GM18502 (cell line): ENCODE data around the gene TRAF3.
"Not testable (repeated sequence)": the region's sequence is repeated elsewhere in the genome, so short reads cannot be mapped to it uniquely, and the experiment has no call there.

Source experiments
- ATAC-seq: cut with Tn5 transposase; IDR thresholded peaks from one replicate; pipeline ENCODE4 v1.9.1; 2021; ENCODE audit warnings: mild to moderate bottlenecking; ENCODE audit not compliant: unreplicated experiment, poor library complexity

Gene TRAF3

GRCh38 chr14:102915292-102916110 is 138.3 kb downstream of the TRAF3 start:
- no peak for ATAC-seq

DNA sequence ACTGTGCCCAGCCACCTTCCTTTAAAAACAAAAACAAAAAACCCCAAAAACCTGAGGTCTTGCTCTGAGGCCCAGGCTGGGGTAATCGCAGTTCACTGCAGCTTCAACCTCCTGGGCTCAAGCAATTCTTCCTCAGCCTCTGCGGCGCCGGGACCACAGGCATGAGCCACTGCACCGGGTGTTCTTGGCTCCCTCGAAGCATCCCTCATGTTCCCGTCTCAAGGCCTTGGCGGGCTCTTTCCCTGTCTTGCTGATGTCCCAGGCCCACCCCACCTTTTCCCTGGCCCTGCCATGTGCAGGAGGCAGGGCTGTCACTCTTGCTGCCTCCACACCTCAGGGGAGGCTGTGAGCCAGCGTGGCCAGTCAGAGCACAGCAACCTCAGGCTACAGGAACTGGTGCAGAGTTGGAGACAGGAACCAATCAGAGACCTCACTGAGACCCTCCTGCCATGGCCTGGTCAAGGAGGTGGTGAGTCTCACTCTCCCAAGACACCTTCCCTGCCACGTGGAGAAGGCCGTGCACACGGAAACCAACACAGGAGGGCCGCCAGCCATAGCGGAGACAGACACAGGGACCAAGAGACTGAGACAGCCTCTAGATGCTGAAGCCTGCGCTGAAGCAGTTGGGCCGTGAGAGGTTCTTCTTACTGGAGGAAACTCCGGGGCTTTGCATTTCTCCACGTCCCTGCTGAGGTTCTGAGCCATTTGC is 139.3 kb downstream of the TRAF3 start:
- no peak for ATAC-seq

- no peak for ATAC-seq
These were observed 139.8 kb downstream of the TRAF3 start for GRCh38 chr14:102917056-102917385.

GRCh38 chr14:102917469-102918211 is 140.4 kb downstream of the TRAF3 start:
- ATAC-seq: no peak

- ATAC-seq: no peak
These were observed 141.2 kb downstream of the TRAF3 start for GRCh38 chr14:102918438-102918837.

GRCh38 chr14:102920273-102920997 is 143.2 kb downstream of the TRAF3 start:
- no peak for ATAC-seq

DNA sequence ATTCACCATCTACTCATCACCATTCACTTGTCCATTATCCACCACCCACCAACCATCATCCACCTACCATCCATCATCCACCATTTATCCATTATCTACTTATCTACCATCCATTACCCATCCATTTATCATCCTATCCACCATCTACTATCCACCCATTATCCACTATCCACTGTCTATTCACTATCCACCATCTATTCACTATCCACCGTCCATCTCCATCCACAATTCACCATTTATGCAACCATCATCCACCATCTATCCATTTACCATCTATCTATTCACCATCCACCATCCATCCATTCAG is 143.7 kb downstream of the TRAF3 start:
- no peak for ATAC-seq

DNA sequence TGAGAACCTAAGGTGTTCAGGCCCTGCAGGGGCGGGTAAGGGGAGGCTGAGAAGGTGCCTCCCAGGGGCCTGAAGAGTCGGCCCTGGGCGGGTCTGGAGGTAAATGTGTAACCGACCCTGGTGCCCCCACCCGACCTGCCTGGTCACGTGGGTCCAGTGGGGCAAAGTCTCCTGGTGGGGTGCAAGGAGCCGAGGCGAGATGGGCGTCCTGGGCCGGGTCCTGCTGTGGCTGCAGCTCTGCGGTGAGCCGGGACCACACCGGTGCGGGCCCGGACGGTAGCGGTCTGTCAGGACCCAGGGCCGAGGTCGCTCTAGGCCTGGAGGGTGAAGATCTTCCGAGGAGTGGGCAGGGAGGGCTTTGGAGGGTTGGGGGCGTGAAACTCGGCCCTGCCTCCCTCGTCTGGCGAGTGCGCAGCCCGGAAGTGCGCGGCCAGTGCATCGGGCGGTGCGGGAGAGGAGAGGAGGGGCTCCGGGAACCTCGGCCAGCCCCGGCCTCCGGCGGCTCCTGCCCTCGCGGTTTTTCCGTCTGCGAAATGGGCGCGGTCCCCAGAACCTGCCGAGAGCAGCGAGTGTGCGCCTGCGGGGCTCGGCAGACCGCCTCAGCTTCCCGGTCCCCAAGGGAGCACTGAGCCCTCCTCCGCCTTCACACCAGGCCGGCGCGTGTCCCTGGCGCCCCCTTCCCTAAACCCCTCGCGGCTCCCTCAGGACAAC is 145.4 kb downstream of the TRAF3 start, which contains the start of gene AMN:
TSS of gene AMN (plus strand) at position 174 of the 711 bp plus-strand sequence. CDS start at position 200, 26 bp downstream.
- no peak for ATAC-seq

DNA sequence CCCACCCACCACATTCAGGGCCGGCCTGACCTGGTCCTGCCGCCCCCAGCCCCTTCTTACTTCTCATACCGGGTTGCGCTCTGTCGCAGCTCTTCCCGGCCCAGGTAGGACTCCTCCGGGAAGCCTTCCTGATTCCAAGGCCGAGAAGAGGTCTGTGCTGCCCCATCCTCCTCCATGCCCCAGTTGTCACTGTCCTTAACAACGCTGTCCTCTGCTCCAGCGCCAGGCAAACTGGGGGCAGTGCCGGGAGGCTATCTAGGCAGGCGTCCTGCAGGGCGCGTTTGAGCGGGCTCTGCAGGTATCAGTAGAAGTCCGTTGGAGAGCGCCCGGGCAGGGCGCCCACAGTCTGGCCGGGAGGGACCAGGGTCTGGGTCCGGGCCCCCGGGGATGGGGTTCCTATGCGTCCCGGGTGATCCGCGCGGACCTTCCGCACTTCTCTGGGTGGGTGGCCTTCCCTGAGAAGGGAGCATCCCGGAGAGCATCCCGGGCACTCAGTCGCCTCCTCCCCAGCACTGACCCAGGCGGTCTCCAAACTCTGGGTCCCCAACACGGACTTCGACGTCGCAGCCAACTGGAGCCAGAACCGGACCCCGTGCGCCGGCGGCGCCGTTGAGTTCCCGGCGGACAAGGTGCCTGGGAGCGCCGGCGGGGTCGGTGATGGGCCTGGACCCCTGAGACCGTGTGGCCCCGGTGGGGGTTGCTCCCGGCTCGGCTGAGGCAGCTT is 146.1 kb downstream of the TRAF3 start:
- no peak for ATAC-seq

GRCh38 chr14:102923925-102924486 is 146.8 kb downstream of the TRAF3 start:
- ATAC-seq: no peak

DNA sequence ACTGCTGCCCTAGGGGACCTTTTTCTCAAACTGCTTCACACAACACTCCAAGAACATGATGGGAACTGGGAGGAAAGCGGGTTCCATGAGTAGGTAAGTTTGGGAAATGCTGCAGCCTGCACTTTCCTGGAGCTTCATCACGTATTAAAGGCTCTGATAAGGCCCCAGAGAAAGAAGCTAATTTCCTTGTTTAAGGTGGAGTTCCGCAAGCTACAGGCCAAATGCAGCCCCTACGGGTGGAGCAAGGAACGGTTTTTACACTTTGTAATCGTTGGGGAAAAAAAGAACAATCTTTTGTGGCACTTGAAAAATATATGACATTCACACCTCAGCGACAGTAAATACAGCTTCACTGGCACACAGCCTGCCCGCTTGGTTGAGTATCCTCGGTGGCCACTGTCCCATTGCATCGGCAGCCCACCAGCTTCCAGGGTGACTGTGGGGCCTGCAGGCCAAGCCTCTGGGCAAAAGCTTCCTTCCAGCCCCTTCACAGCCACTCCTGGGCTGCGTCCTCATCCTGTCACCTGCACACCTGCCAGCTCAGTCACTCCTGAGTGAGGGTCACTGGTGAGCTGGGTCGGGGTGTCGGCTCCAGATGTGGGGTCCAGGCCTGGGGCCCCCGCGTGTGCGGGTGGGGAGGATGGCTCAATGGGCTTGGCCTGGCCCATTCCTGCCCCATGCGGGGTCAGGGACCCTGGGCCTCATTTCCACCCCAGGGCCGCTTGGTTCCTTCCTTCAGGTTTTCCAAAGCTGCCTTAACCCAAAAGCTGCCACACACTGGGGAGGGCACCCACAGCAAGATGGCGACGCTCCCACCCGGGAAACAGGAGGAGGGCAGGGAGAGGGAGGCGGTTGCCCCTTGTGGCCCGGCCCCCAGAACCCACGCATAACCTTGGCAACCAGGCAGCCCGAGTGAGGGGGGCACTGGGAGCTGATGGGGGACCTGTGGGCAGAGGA is 147.7 kb downstream of the TRAF3 start:
- ATAC-seq: no peak

DNA sequence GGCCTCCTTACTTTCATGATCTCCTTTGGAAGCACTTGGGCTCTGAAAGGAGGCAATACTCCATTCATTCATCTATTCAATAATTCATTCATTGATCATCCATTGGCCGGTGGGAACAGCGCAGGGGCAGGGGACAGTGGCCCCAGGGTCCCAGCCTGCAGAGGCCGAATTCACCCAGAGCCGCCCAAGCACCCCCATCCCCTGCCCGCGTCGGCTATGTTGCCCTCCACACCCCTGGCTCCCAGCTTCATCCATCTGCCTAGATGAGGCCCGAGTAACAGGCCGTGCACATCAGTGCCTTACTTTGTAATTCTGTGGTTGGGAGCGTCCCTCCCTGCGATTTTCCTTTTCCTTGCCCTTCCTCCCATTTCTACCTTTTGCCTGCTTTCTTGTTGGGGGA is 148.4 kb downstream of the TRAF3 start:
- no peak for ATAC-seq

- ATAC-seq: no peak
These were observed 148.9 kb downstream of the TRAF3 start for GRCh38 chr14:102926104-102926503.

DNA sequence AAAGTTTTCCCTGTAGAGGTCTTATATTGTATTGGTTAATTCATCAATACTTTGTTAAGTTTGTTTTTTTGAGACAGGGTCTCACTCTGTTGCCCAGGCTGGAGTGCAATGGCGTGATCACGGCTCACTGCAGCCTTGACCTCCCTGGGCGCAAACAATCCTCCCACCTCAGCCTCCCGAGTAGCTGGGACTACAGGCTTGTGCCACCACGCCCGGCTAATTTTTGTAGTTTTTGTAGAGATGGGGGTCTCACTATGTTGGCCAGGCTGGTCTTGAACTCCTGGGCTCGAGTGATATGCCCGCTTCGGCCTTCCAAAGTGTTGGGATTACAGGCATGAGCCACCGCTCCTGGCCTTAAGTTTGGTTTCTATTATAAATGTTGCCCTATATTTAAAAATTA is 149.6 kb downstream of the TRAF3 start:
- ATAC-seq: not testable (repeated sequence)

GRCh38 chr14:102927346-102927877 is 150.2 kb downstream of the TRAF3 start:
- ATAC-seq: no peak

DNA sequence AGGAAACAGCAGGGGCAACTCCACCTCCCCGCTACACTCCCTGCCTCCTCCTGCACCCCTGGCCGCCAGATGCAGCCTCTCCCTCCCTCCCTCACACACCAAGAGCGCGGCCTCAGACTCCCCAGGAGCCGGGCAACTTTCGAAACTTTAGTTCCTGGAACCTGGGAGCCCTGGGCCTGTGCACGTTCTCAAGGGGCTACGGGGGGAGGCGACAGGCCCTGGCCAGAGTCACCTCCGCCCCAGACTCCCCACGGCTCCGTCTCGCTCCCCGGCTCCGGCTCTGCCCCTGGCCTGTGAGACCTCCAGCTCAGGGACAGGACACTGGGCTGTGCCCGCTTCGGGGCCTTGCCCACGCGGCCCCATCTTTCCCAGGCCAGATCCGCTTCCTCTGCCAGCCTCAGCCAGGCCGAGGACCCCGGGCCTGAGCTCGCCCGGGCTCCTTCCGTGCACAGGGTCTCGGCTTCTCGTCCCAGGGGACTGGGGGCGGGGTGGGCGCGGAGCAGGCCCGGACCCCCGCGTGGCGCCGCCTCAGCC is 150.7 kb downstream of the TRAF3 start:
- ATAC-seq: peak; percentile 18
